Parathyroid adenoma (tissue), 2 donors: ENCODE measurements around the gene NADK.

Source experiments
- H2AFZ ChIP-seq: fragments of 300-600 bp; sonication (generic); one replicate; pipeline ENCODE4 v1.7.0; 2017; ENCODE audit warnings: antibody characterized with exemption, mild to moderate bottlenecking
- H3K27ac ChIP-seq: fragments of 300-600 bp; sonication (generic); one replicate; pipeline ENCODE4 v1.7.0; 2017
- H3K27me3 ChIP-seq: fragments of 300-600 bp; sonication (generic); one replicate; pipeline ENCODE4 v1.7.0; 2017; ENCODE audit warnings: low read length; ENCODE audit not compliant: control insufficient read depth, insufficient read depth
- H3K36me3 ChIP-seq: fragments of 300-600 bp; sonication (generic); one replicate; pipeline ENCODE4 v1.7.0; 2017; ENCODE audit warnings: low read length; ENCODE audit not compliant: control insufficient read depth, insufficient read depth
- H3K4me1 ChIP-seq: fragments of 300-600 bp; sonication (generic); one replicate; pipeline ENCODE4 v1.7.0; 2017; ENCODE audit warnings: control low read depth
- H3K4me2 ChIP-seq: fragments of 300-600 bp; sonication (generic); one replicate; pipeline ENCODE4 v1.7.0; 2017; ENCODE audit warnings: low read length
- H3K4me3 ChIP-seq: fragments of 300-600 bp; sonication (generic); one replicate; pipeline ENCODE4 v1.7.0; 2017; ENCODE audit warnings: low read depth, low read length
- H3K79me2 ChIP-seq: fragments of 300-600 bp; sonication (generic); one replicate; pipeline ENCODE4 v1.7.0; 2017; ENCODE audit warnings: control low read depth
- H3K9ac ChIP-seq: fragments of 300-600 bp; sonication (generic); one replicate; pipeline ENCODE4 v1.7.0; 2017; ENCODE audit warnings: mild to moderate bottlenecking
- H3K9me3 ChIP-seq: fragments of 300-600 bp; sonication (generic); one replicate; pipeline ENCODE4 v1.7.0; 2017; ENCODE audit warnings: low read length; ENCODE audit not compliant: control insufficient read depth
- TF ChIP-seq, protein P1 (sequence below): fragments of 300-600 bp; sonication (generic); IDR thresholded peaks from one replicate; pipeline ENCODE4 v1.7.0; 2017; ENCODE audit warnings: antibody characterized with exemption, mild to moderate bottlenecking
- donor health status: primary hyperparathyroidism.

Gene NADK

DNA sequence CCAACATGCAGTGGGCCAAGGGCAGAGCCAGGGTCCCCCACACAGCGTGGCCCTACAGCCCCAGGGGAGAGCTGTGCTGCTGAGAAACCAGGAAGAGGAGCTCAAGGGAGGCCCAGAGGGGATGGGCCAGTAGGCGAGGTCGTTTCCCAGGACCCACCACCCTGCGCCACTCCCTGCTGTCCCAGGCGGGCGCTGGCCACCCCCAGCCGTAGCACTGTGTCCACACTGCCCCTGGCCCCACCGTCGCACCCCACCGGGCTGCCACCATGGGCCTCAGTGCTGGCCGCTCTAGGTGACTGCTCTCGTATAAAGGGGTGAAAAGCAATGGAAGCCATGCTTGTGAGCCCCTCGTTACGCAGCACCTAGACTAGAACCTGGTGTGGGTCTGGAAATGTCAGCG is 22.4 kb downstream of the NADK start:
- Histone ChIP-seq H3K9me3 (no peaks in the 10 kb centered on the region), H3K27ac (no peak overlapping the region), H3K4me1 (no peaks in the 10 kb centered on the region), H3K4me2 (no peak overlapping the region), H2AFZ (no peak overlapping the region), H3K36me3 (no peaks in the 10 kb centered on the region), H3K79me2 (peaks cover 2% of the 10 kb centered on the region), H3K4me3 (no peak overlapping the region), H3K27me3 (no peaks in the 10 kb centered on the region), H3K9ac (no peak overlapping the region)
- TF ChIP-seq, protein P1, sequence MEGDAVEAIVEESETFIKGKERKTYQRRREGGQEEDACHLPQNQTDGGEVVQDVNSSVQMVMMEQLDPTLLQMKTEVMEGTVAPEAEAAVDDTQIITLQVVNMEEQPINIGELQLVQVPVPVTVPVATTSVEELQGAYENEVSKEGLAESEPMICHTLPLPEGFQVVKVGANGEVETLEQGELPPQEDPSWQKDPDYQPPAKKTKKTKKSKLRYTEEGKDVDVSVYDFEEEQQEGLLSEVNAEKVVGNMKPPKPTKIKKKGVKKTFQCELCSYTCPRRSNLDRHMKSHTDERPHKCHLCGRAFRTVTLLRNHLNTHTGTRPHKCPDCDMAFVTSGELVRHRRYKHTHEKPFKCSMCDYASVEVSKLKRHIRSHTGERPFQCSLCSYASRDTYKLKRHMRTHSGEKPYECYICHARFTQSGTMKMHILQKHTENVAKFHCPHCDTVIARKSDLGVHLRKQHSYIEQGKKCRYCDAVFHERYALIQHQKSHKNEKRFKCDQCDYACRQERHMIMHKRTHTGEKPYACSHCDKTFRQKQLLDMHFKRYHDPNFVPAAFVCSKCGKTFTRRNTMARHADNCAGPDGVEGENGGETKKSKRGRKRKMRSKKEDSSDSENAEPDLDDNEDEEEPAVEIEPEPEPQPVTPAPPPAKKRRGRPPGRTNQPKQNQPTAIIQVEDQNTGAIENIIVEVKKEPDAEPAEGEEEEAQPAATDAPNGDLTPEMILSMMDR = no peak

DNA sequence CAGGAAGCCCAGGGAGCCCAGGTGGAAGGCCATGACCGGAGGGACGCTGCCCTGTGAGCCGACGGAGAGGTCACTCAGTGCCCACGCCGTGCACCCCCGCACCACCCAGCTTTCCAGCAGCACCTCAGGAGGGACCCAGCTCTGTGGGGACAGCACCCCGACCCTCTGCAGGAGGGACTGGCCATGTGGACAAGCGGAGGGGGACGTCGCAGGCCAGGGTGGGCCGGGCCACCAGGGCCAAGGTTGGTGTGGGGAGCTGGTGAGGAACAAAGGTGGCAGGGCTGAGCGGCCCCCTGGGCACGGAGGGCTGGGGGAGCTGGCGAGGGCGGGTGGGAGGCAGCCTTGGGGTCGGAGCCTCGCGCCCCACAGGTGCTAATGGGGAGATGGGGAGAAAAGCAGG is 22.8 kb downstream of the NADK start:
- no peak overlapping the region for H3K4me2 ChIP-seq
- H3K79me2 ChIP-seq = peaks cover 2% of the 10 kb centered on the region
- H3K4me3 ChIP-seq = no peak overlapping the region
- H3K27ac ChIP-seq = no peak overlapping the region
- no peaks in the 10 kb centered on the region for H3K36me3 ChIP-seq
- H3K27me3 ChIP-seq = no peaks in the 10 kb centered on the region
- no peak overlapping the region for H2AFZ ChIP-seq
- H3K4me1 ChIP-seq = no peaks in the 10 kb centered on the region
- no peaks in the 10 kb centered on the region for H3K9me3 ChIP-seq
- H3K9ac ChIP-seq = no peak overlapping the region
- TF ChIP-seq, protein P1 = no peak

DNA sequence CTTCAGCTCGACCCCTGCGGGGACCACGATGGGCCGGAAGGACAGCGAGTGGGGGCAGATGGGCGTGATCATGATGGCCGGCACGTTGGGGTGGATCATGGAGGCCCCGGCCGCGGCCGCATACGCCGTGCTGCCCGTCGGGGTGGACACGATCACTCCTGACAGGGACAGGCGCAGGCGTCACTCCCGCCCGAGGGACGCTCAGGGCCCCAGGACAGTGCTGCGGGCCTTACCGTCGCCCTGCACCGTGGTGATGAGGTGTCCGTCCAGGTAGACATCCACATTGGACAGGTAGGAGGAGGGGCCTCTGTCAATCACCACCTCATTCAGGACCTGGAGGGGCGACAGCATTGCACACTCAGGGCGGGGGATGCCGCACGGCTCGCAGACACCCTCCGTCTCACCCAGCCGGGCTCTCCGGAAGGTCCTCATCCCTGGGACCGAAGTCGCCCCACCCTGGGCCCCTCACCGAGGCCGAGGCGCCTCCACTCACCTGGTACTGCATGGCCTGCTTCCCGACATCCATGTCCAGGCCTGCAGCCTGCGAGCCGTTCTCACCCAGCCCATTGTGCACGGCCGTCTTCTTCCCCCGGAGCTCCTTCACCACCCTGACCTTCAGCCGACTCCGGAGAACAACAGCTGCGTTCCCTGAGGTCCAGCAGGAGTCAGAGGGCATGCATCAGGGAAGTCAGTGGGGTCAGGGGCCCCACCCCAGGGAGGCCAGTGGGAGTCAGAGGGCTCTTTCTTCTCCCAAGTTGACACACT is 24.0 kb downstream of the NADK start:
- TF ChIP-seq, protein P1 = no peak
- no peak overlapping the region for H3K4me3 ChIP-seq
- H3K79me2 ChIP-seq = no peaks in the 10 kb centered on the region
- H3K27ac ChIP-seq = no peak overlapping the region
- H3K4me2 ChIP-seq = no peak overlapping the region
- no peak overlapping the region for H3K9ac ChIP-seq
- no peaks in the 10 kb centered on the region for H3K36me3 ChIP-seq
- H3K4me1 ChIP-seq = no peaks in the 10 kb centered on the region
- H3K9me3 ChIP-seq = no peaks in the 10 kb centered on the region
- no peak overlapping the region for H2AFZ ChIP-seq
- no peaks in the 10 kb centered on the region for H3K27me3 ChIP-seq

DNA sequence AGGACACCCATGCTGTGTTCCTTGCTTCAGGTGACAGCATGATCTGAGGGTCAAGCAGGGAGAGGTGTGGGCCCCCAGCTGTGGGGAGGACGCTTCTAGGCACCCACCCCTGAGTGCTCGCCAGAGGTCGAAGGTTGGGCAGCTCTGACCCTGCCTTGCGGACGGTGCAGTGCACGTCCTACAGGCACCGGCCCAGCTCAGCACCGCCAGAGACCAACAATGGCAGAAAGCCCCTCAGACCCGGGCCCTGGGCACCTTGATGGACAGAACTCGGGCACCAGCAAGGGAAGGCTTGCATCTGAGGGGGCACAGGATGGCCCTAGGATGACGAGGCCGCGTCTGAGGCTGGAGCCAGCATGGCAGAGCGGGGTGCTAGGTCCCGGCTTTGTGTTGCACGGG is 24.7 kb downstream of the NADK start:
- H3K4me2 ChIP-seq = no peak overlapping the region
- H3K9me3 ChIP-seq = no peaks in the 10 kb centered on the region
- H3K36me3 ChIP-seq = no peaks in the 10 kb centered on the region
- no peaks in the 10 kb centered on the region for H3K79me2 ChIP-seq
- no peak overlapping the region for H3K27ac ChIP-seq
- H3K27me3 ChIP-seq = no peaks in the 10 kb centered on the region
- H3K4me1 ChIP-seq = no peaks in the 10 kb centered on the region
- H2AFZ ChIP-seq = no peak overlapping the region
- H3K9ac ChIP-seq = no peak overlapping the region
- TF ChIP-seq, protein P1 = no peak
- H3K4me3 ChIP-seq = no peak overlapping the region
